Adrenal gland (tissue), 19 donors: ENCODE results near the gene CFLAR. TPM values are rescaled to one million over a fixed set of nuclear protein-coding genes. Genes with fewer than 3 reads are reported as not detected.
A peak's percentile ranks its signal among the peaks of the same experiment; 100 is the strongest.

Source experiments
- DNase-seq, 7 donors: peaks; one replicate each; pipeline ENCODE4 v3.0.0-alpha.2; 2019 to 2020
- H3K27ac ChIP-seq, 5 donors: fragments of 200-600 bp; sonication (generic) in 4 of 5; 1 replicate in 3 of 5; 2 replicates in 2 of 5; pipeline versions ENCODE4 v1.5.1 to v1.8.0; 2016 to 2020; ENCODE audit warnings: mild to moderate bottlenecking in 1 of 5
- H3K27me3 ChIP-seq: fragments of 200-600 bp; 2 replicates; pipeline ENCODE4 v1.8.0; 2021
- H3K36me3 ChIP-seq, 2 donors: fragments of 200-600 bp; replicated peaks in 1 of 2; 1 replicate in 1 of 2; 2 replicates in 1 of 2; pipeline versions ENCODE4 v1.5.1 to v1.8.0; 2018 to 2022
- H3K4me1 ChIP-seq, 2 donors: fragments of 200-600 bp; replicated peaks in 1 of 2; 1 replicate in 1 of 2; 2 replicates in 1 of 2; pipeline versions ENCODE4 v1.5.1 to v1.8.0; 2018 to 2021
- H3K4me3 ChIP-seq, 4 donors: fragments of 200-600 bp; sonication (generic) in 3 of 4; one replicate each; pipeline ENCODE4 v1.5.1; 2016 to 2018
- H3K9me3 ChIP-seq, 3 donors: fragments of 200-600 bp; sonication (generic) in 1 of 3; replicated peaks in 1 of 3; 1 replicate in 2 of 3; 2 replicates in 1 of 3; pipeline versions ENCODE4 v1.5.1 to v1.8.0; 2016 to 2021
- POLR2A ChIP-seq, 2 donors: fragments of 450-650 bp; IDR thresholded peaks; one replicate each; pipeline ENCODE4 v1.6.1; 2017; ENCODE audit warnings: antibody characterized with exemption in 2 of 2, mild to moderate bottlenecking in 2 of 2, moderate library complexity in 1 of 2
- WGBS, 4 donors: extraction: QIAGEN DNeasy Blood & Tissue Kit in 2 of 4; methylation state at CpG; one replicate each; pipeline versions ENCODE4 v1.1.5 to v1.1.7; 2013 to 2017; 5-methylcytosine and 5-hydroxymethylcytosine counted together
- intact Hi-C, 2 donors: fragments of 100-400 bp; cut with DNase I; formaldehyde crosslinking; loops; one replicate each; pipeline versions ENCODE4 v1.14.1 to v1.15.0; 2022 to 2023
- long read RNA-seq, 10 donors: library from polyadenylated mRNA in 3 of 10; unstranded in 2 of 10; stranded (forward) in 1 of 10; transcript quantifications; one replicate each; pipeline ENCODE4 v2.0.0 and lab custom pipeline, GENCODE V29; 2021 to 2026
- polyA plus RNA-seq, 3 donors: library from polyadenylated mRNA; stranded (reverse); fragments of 200-250 nt in 2 of 3; fragments of 350-450 nt in 1 of 3; fragmentation: Illumina TruSeq in 1 of 3; extraction: RNeasy Lipid Tissue Mini Kit (QIAGEN cat#74804) in 1 of 3; gene quantifications; one replicate each; pipeline ENCODE4 v1.2.3, GENCODE V29; 2013 to 2014
- total RNA-seq, 9 donors: library from RNA; depleted of rRNA in 4 of 9; stranded (reverse); fragments of >200 nt in 4 of 9; fragments of 120-200 nt in 1 of 9; fragmentation: NEBNext Ultra II Directional in 1 of 9; extraction: Animal tissue kit (Norgen Biotek cat#: 25700) in 1 of 9; gene quantifications; one replicate each; pipeline versions ENCODE4 v1.1.0 to v1.2.4, GENCODE V29; 2013 to 2023
- TF ChIP-seq, protein P1 (sequence below), 6 experiments: fragments of 450-650 bp in 4 of 6; fragments of 200-600 bp in 2 of 6; sonication (generic) in 1 of 6; IDR thresholded peaks; 1 replicate in 5 of 6; 2 replicates in 1 of 6; pipeline versions ENCODE4 v1.5.1 to v1.8.0; 2016 to 2021; ENCODE audit warnings: antibody characterized with exemption in 6 of 6, mild to moderate bottlenecking in 2 of 6, moderate library complexity in 1 of 6
- donor health status: healthy with polysubstance abuse.
- donor health status: Bipolar disorder and iron deficiency.
- donor health status: DM: yes; HTN: yes; CAD: no.
- donor health status: DM: no; HTN: no; CAD: no.
- donor health status: DM: no; HTN: no; CAD: no.
- donor health status: DM: yes; HTN: yes; CAD: no.

Gene CFLAR
- total RNA-seq (100 to 1,000 TPM in 5 of 9 donors, 10 to 100 TPM in 4; 62.8 to 267 (median 119) TPM), polyA plus RNA-seq (10 to 100 TPM; 47.1 to 90.7 (median 53.6) TPM)
- long read RNA-seq, donor 1, full-length matches to known transcripts = 8 of 8 reads
- long read RNA-seq, donor 1, partial matches to known transcripts = 0 of 8 reads
- long read RNA-seq, donor 1, other reads (novel, unspliced or antisense) = 0 of 8 reads
- long read RNA-seq, donor 2, full-length matches to known transcripts = 6 of 11 reads
- long read RNA-seq, donor 2, partial matches to known transcripts = 5 of 11 reads
- long read RNA-seq, donor 2, other reads (novel, unspliced or antisense) = 0 of 11 reads
- long read RNA-seq, donor 3, full-length matches to known transcripts = 12 of 12 reads
- long read RNA-seq, donor 3, partial matches to known transcripts = 0 of 12 reads
- long read RNA-seq, donor 3, other reads (novel, unspliced or antisense) = 0 of 12 reads
- long read RNA-seq, donor 4, full-length matches to known transcripts = 24 of 44 reads
- long read RNA-seq, donor 4, partial matches to known transcripts = 3 of 44 reads
- long read RNA-seq, donor 4, other reads (novel, unspliced or antisense) = 17 of 44 reads
- long read RNA-seq, donor 5, full-length matches to known transcripts = 38 of 63 reads
- long read RNA-seq, donor 5, partial matches to known transcripts = 4 of 63 reads
- long read RNA-seq, donor 5, other reads (novel, unspliced or antisense) = 21 of 63 reads
- long read RNA-seq, donor 6, full-length matches to known transcripts = 8 of 22 reads
- long read RNA-seq, donor 6, partial matches to known transcripts = 5 of 22 reads
- long read RNA-seq, donor 6, other reads (novel, unspliced or antisense) = 9 of 22 reads
- long read RNA-seq, donor 7, full-length matches to known transcripts = 4 of 4 reads
- long read RNA-seq, donor 7, partial matches to known transcripts = 0 of 4 reads
- long read RNA-seq, donor 7, other reads (novel, unspliced or antisense) = 0 of 4 reads
- long read RNA-seq, donor 8, full-length matches to known transcripts = 3 of 3 reads
- long read RNA-seq, donor 8, partial matches to known transcripts = 0 of 3 reads
- long read RNA-seq, donor 8, other reads (novel, unspliced or antisense) = 0 of 3 reads
- long read RNA-seq, donor 9, full-length matches to known transcripts = 6 of 6 reads
- long read RNA-seq, donor 9, partial matches to known transcripts = 0 of 6 reads
- long read RNA-seq, donor 9, other reads (novel, unspliced or antisense) = 0 of 6 reads
- long read RNA-seq, donor 10, full-length matches to known transcripts = 6 of 6 reads
- long read RNA-seq, donor 10, partial matches to known transcripts = 0 of 6 reads
- long read RNA-seq, donor 10, other reads (novel, unspliced or antisense) = 0 of 6 reads

DNA sequence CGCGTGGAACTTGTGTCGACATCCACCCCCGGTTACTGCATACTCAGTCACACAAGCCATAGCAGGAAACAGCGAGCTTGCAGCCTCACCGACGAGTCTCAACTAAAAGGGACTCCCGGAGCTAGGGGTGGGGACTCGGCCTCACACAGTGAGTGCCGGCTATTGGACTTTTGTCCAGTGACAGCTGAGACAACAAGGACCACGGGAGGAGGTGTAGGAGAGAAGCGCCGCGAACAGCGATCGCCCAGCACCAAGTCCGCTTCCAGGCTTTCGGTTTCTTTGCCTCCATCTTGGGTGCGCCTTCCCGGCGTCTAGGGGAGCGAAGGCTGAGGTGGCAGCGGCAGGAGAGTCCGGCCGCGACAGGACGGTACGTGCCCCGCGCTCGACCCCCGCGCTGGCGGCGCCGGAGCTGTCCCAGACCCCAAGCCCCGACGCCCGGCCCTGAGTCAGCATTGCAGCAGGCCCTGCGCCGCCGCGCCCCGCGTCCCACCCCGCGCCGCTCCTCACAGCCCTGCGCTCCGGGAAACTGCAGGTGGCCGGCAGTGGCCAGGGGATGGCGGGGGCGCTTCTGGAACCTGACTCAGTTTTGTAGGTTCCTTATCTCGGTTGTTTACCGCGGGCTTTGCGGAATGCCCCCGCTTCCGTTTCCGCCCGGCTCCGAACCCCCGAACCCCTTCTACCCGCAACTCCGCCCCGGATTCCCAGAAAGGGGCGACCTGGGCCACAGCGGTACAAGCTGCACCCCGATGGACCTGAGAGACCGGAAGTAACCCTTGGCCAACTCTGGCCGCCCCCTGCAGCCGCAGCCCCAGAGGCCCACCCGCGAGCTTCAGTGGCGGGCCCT lies at the start of gene CFLAR:
Gene CFLAR (plus strand): TSS at position 50 of the 844 bp plus-strand sequence. CDS start 13,702 bp downstream, outside the sequence.
- peak; percentile 70 to 91 (median 81) for DNase-seq
- no peaks in the 10 kb centered on the region for H3K27me3 ChIP-seq
- H3K4me1 ChIP-seq = peaks cover 24 to 26% of the 10 kb centered on the region in 2 donors
- peak within 1 kb of the TSS; percentile 98 to 100 (median 100) for H3K27ac ChIP-seq
- H3K4me3 ChIP-seq = peak within 1 kb of the TSS; percentile 56 to 85 (median 74)
- TF ChIP-seq, protein P1, sequence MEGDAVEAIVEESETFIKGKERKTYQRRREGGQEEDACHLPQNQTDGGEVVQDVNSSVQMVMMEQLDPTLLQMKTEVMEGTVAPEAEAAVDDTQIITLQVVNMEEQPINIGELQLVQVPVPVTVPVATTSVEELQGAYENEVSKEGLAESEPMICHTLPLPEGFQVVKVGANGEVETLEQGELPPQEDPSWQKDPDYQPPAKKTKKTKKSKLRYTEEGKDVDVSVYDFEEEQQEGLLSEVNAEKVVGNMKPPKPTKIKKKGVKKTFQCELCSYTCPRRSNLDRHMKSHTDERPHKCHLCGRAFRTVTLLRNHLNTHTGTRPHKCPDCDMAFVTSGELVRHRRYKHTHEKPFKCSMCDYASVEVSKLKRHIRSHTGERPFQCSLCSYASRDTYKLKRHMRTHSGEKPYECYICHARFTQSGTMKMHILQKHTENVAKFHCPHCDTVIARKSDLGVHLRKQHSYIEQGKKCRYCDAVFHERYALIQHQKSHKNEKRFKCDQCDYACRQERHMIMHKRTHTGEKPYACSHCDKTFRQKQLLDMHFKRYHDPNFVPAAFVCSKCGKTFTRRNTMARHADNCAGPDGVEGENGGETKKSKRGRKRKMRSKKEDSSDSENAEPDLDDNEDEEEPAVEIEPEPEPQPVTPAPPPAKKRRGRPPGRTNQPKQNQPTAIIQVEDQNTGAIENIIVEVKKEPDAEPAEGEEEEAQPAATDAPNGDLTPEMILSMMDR (IDR thresholded peaks at IDR 0.05) = no peak
- TF ChIP-seq POLR2A (IDR thresholded peaks at IDR 0.05) = peak; percentile 63 to 91
- 0 to 1% (median 1%) methylated on average over 28 to 75 of the region's 75 CpGs for WGBS, 4 donors
- H3K36me3 ChIP-seq = no peaks in the 10 kb centered on the region
- H3K9me3 ChIP-seq = no peaks in the 10 kb centered on the region
- intact Hi-C loops = loop anchor here in 1 of 2 donors (5.0 kb wide), 1 partner anchor 41 kb away; no protein-coding TSS in a partner anchor

DNA sequence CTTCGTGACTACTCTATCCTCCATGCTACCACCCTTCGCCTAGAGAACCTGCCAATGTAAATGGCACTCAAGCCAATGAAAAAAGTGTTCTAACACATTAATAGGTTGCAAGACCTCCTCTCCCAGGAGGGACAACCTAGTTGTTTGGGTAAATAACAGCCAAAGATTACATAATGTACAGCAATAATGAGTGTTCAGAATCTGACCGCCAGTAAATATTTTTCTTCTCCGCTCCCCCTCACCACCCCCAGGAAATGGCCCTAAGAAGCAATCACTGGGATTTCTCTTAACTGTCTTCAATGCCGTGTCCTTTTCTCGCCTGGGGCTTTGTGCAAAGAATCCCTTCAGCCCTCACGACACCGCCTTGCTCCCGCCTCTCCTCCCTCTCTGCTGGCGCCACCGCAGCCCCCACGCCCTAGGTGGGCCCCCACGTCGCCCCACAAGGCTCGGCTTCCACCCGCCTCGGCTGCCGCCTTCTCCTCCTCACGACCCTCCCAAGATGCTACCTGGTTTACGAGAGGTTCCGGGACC lies 45.0 kb upstream of the CFLAR start:
- TF ChIP-seq POLR2A (IDR thresholded peaks at IDR 0.05) = no peak
- TF ChIP-seq, protein P1 (IDR thresholded peaks at IDR 0.05) = no peak
- 0 to 1% (median 0%) methylated on average over 6 to 21 of the region's 21 CpGs for WGBS, 4 donors
- H3K4me1 ChIP-seq = peaks cover 32 to 53% of the 10 kb centered on the region in 2 donors
- H3K9me3 ChIP-seq = no peaks in the 10 kb centered on the region
- intact Hi-C loops = loop anchor here (5.0 to 10.0 kb wide), 2 partner anchors 86 to 104 kb away; no protein-coding TSS in a partner anchor
- H3K4me3 ChIP-seq = peak overlapping the region; percentile 81 to 98 (median 92)
- H3K27ac ChIP-seq = peak overlapping the region; percentile 73 to 96 (median 82)
- peak in 2 of 7 donors; percentile 14 to 55 for DNase-seq
- no peaks in the 10 kb centered on the region for H3K36me3 ChIP-seq
- no peaks in the 10 kb centered on the region for H3K27me3 ChIP-seq

DNA sequence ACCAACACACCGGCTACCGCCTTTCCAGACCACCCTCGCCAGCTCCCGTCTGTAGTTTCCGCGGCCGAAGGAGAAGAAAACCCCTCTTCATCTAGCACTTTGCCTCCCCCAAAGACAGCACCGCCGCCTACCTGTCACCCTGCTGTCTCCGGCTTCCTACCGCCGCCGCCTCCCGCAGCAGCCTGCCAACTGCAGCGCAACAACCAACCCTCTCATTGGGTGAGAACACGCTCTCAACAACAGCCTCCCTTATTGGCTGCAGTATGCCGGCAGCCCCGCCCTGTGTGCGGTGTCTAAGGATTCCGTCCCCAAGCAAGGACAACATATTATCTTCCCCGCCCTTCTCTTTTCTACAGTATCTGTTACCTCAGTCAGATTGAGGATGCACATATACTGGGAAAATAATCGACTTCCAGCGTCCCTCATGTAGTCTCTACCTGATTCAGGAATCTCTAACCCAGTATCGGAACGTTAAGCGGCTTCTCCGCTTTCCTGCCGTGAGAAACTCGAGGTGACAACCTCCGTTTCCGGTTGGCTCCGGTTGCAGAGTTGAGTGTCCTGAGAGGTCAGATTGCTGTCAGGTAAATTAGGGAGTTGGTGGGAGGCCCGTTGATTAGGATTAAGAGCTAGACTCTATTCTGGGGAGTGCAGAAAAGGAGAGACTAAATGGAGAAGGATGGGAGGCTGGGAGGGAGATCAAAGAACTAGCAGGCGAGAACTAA lies 44.3 kb upstream of the CFLAR start, which contains the start of the genes HYCC2 and NDUFB3:
Gene HYCC2 (minus strand): TSS at position 193 of the 722 bp plus-strand sequence. CDS start 47,662 bp downstream, outside the sequence.
Gene NDUFB3 (plus strand): TSS at position 523 of the 722 bp plus-strand sequence. CDS start 6,882 bp downstream, outside the sequence.
- peaks cover 32 to 53% of the 10 kb centered on the region in 2 donors for H3K4me1 ChIP-seq
- peak; percentile 31 to 87 for TF ChIP-seq POLR2A (IDR thresholded peaks at IDR 0.05)
- TF ChIP-seq, protein P1 (IDR thresholded peaks at IDR 0.05) = peak in 4 of 6 experiments; percentile 10 to 39 (median 28)
- peak; percentile 92 to 97 (median 94) for DNase-seq
- peak within 1 kb of the TSS; percentile 73 to 96 (median 82) for H3K27ac ChIP-seq
- H3K4me3 ChIP-seq = peak within 1 kb of the TSS; percentile 81 to 98 (median 92)
- no peaks in the 10 kb centered on the region for H3K9me3 ChIP-seq
- intact Hi-C loops = loop anchor here (5.0 to 10.0 kb wide), 2 partner anchors 86 to 103 kb away; no protein-coding TSS in a partner anchor
- no peaks in the 10 kb centered on the region for H3K36me3 ChIP-seq
- 0 to 1% (median 0%) methylated on average over 21 to 34 of the region's 34 CpGs for WGBS, 4 donors
- no peaks in the 10 kb centered on the region for H3K27me3 ChIP-seq
